ENCODE measurements around the gene ERMN. TPM values are rescaled to one million over a fixed set of nuclear protein-coding genes. Genes with fewer than 3 reads are reported as not detected.

ERMN gene
- total and polyA plus RNA-seq, 2 donors (not counting 1 experiment from before 2014, with no cell fraction given): 0.17 TPM; not detected in 1

DNA sequence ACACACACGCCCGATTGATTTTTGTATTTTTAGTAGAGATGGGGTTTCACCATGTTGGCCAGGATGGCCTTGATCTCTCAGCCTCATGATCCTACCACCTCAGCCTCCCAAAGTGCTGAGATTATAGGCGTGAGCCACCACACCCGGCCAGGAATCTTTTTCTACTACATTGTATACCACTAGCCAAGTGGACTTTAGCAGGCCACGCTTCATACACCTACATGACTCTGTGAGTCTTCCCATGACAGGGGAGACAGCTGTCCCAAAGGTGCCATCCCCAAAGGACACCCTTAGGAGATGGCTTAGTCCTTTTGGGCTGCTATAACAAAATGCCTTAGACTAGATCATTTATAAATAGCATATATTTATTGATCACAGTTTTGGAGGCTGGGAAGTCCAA, 32.8 kb downstream of the ERMN start:
- Histone ChIP-seq H3K36me3 (ENCODE audit: control insufficient read depth, insufficient read depth, low read length) (no peaks in the 10 kb centered on the region), H3K4me1 (ENCODE audit: control insufficient read depth, extremely low read depth, insufficient read depth, low read length) (no peaks in the 10 kb centered on the region), H3K79me2 (ENCODE audit: control insufficient read depth, insufficient read depth, low read length) (no peaks in the 10 kb centered on the region), H3K9ac (ENCODE audit: insufficient read depth, low read length) (no peak overlapping the region), H4K20me1 (ENCODE audit: control insufficient read depth, extremely low read depth, insufficient read depth, low read length) (no peaks in the 10 kb centered on the region), H3K27me3 (ENCODE audit: control insufficient read depth, insufficient read depth, low read length) (no peaks in the 10 kb centered on the region), H3K9me3 (ENCODE audit: control insufficient read depth, insufficient read depth, low read depth, low read length) (no peaks in the 10 kb centered on the region), H3K4me3 (replicated peaks in 1 of 4; ENCODE audit: control extremely low read depth in 1 of 4, insufficient read depth in 1 of 4, low read depth in 3 of 4, low read length in 4 of 4) (no peak overlapping the region), H3K27ac (ENCODE audit: insufficient read depth, low read length) (no peak overlapping the region), H2AFZ (ENCODE audit: low read length) (no peak overlapping the region), H3K4me2 (ENCODE audit: extremely low read depth, insufficient read depth, low read length) (no peak overlapping the region)
- DNase-seq (ENCODE audit: low read depth in 2 of 2): no peak
- TF ChIP-seq, protein P1, sequence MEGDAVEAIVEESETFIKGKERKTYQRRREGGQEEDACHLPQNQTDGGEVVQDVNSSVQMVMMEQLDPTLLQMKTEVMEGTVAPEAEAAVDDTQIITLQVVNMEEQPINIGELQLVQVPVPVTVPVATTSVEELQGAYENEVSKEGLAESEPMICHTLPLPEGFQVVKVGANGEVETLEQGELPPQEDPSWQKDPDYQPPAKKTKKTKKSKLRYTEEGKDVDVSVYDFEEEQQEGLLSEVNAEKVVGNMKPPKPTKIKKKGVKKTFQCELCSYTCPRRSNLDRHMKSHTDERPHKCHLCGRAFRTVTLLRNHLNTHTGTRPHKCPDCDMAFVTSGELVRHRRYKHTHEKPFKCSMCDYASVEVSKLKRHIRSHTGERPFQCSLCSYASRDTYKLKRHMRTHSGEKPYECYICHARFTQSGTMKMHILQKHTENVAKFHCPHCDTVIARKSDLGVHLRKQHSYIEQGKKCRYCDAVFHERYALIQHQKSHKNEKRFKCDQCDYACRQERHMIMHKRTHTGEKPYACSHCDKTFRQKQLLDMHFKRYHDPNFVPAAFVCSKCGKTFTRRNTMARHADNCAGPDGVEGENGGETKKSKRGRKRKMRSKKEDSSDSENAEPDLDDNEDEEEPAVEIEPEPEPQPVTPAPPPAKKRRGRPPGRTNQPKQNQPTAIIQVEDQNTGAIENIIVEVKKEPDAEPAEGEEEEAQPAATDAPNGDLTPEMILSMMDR (conservative IDR thresholded peaks at IDR 0.05 in 1 of 2, IDR thresholded peaks at IDR 0.05 in 1 of 2; ENCODE audit: low read depth in 1 of 2, low read length in 2 of 2): no peak

DNA sequence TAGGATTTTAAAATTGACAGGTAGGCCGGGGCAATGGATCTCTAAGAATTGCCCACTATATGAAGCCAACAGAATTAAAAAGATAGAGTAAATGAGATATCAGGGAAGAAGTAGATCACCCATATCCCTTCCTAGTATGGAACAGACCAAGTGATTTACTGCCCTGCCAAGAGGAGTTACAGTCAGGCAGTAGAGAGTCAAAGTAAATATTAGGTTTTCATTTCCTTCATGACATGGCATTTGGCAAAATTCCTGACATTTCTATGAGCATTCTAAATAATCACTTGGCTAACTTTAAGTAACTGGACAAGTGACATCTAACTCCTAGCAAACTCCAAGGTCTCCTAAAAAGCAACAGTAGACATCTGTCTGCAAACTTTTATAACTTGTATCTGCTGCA, 34.6 kb downstream of the ERMN start:
- Histone ChIP-seq H3K9ac (ENCODE audit: insufficient read depth, low read length) (no peak overlapping the region), H3K9me3 (ENCODE audit: control insufficient read depth, insufficient read depth, low read depth, low read length) (no peaks in the 10 kb centered on the region), H3K4me1 (ENCODE audit: control insufficient read depth, extremely low read depth, insufficient read depth, low read length) (no peaks in the 10 kb centered on the region), H3K4me3 (replicated peaks in 1 of 4; ENCODE audit: control extremely low read depth in 1 of 4, insufficient read depth in 1 of 4, low read depth in 3 of 4, low read length in 4 of 4) (no peak overlapping the region), H2AFZ (ENCODE audit: low read length) (no peak overlapping the region), H3K4me2 (ENCODE audit: extremely low read depth, insufficient read depth, low read length) (no peak overlapping the region), H3K36me3 (ENCODE audit: control insufficient read depth, insufficient read depth, low read length) (no peaks in the 10 kb centered on the region), H3K79me2 (ENCODE audit: control insufficient read depth, insufficient read depth, low read length) (no peaks in the 10 kb centered on the region), H3K27me3 (ENCODE audit: control insufficient read depth, insufficient read depth, low read length) (no peaks in the 10 kb centered on the region), H3K27ac (ENCODE audit: insufficient read depth, low read length) (no peak overlapping the region), H4K20me1 (ENCODE audit: control insufficient read depth, extremely low read depth, insufficient read depth, low read length) (no peaks in the 10 kb centered on the region)
- TF ChIP-seq, protein P1 (conservative IDR thresholded peaks at IDR 0.05 in 1 of 2, IDR thresholded peaks at IDR 0.05 in 1 of 2; ENCODE audit: low read depth in 1 of 2, low read length in 2 of 2): no peak
- DNase-seq (ENCODE audit: low read depth in 2 of 2): no peak

DNA sequence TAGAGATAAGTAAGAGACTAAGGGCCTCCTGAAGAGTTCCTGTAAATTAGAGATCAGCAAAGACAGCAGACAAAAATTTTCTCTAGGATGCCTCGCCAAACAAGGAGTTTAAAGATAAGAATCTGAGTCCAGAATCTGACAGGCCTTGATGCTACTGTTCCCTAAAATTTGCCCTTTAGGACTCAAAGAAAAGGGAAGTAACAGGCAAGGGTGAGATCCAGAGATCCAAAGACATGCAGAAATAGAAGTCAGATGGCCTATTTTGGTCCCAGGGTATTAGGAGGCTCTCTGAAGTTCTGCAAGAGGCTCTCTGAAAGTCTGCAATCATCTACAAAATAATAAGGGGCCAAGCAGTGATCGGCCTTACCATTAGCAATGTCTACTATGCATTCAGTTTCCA, 35.1 kb downstream of the ERMN start:
- no peak for DNase-seq (ENCODE audit: low read depth in 2 of 2)
- Histone ChIP-seq H3K27ac (ENCODE audit: insufficient read depth, low read length) (no peak overlapping the region), H3K4me3 (replicated peaks in 1 of 4; ENCODE audit: control extremely low read depth in 1 of 4, insufficient read depth in 1 of 4, low read depth in 3 of 4, low read length in 4 of 4) (no peak overlapping the region), H3K4me2 (ENCODE audit: extremely low read depth, insufficient read depth, low read length) (no peak overlapping the region), H3K79me2 (ENCODE audit: control insufficient read depth, insufficient read depth, low read length) (no peaks in the 10 kb centered on the region), H3K36me3 (ENCODE audit: control insufficient read depth, insufficient read depth, low read length) (no peaks in the 10 kb centered on the region), H3K27me3 (ENCODE audit: control insufficient read depth, insufficient read depth, low read length) (no peaks in the 10 kb centered on the region), H3K9ac (ENCODE audit: insufficient read depth, low read length) (no peak overlapping the region), H4K20me1 (ENCODE audit: control insufficient read depth, extremely low read depth, insufficient read depth, low read length) (no peaks in the 10 kb centered on the region), H3K9me3 (ENCODE audit: control insufficient read depth, insufficient read depth, low read depth, low read length) (no peaks in the 10 kb centered on the region), H2AFZ (ENCODE audit: low read length) (no peak overlapping the region), H3K4me1 (ENCODE audit: control insufficient read depth, extremely low read depth, insufficient read depth, low read length) (no peaks in the 10 kb centered on the region)
- TF ChIP-seq, protein P1 (conservative IDR thresholded peaks at IDR 0.05 in 1 of 2, IDR thresholded peaks at IDR 0.05 in 1 of 2; ENCODE audit: low read depth in 1 of 2, low read length in 2 of 2): no peak
- no peak for TF ChIP-seq EZH2 (IDR thresholded peaks at IDR 0.05; ENCODE audit: low read length, missing control alignments)

Measured in fibroblast of lung (primary cell).